HAP-1 (cell line): ENCODE measurements around the gene ADAM12.
"Not testable (repeated sequence)": the region's sequence is repeated elsewhere in the genome, so short reads cannot be mapped to it uniquely, and the experiment has no call there.

Experiments
- DNase-seq, 2 experiments: peaks; one replicate each; pipeline ENCODE4 v3.0.0-alpha.2; 2016 to 2020; ENCODE audit warnings: low spot score in 2 of 2
- H3K27me3 ChIP-seq: fragments of 250-450 bp; sonication (Bioruptor Pico); 2 replicates; pipeline ENCODE4 v1.5.1; 2020; ENCODE audit warnings: low read depth, mild to moderate bottlenecking, moderate library complexity
- H3K36me3 ChIP-seq: fragments of 250-450 bp; sonication (Bioruptor Pico); replicated peaks from 2 replicates; pipeline ENCODE4 v1.5.1; 2020; ENCODE audit warnings: mild to moderate bottlenecking
- H3K4me1 ChIP-seq: fragments of 250-450 bp; sonication (Bioruptor Pico); 2 replicates; pipeline ENCODE4 v1.5.1; 2020; ENCODE audit warnings: mild to moderate bottlenecking
- H3K4me3 ChIP-seq: fragments of 250-450 bp; sonication (Bioruptor Pico); 2 replicates; pipeline ENCODE4 v1.5.1; 2020; ENCODE audit warnings: mild to moderate bottlenecking, moderate library complexity
- H3K9me3 ChIP-seq: fragments of 250-450 bp; sonication (Bioruptor Pico); 2 replicates; pipeline ENCODE4 v1.5.1; 2020; ENCODE audit warnings: mild to moderate bottlenecking, moderate library complexity
- in situ Hi-C: fragments of 300-500 bp; cut with MboI; formaldehyde crosslinking; loops from 3 replicates; pipeline ENCODE4 v1.14.3; 2020; ENCODE audit warnings: low sequenced_read_pairs, inconsistent platforms, mixed read lengths

Gene ADAM12

GRCh38 chr10:126060261-126060931 is 327.9 kb downstream of the ADAM12 start:
- H3K36me3 ChIP-seq: no peaks in the 10 kb centered on the region
- no peaks in the 10 kb centered on the region for H3K9me3 ChIP-seq
- no peaks in the 10 kb centered on the region; the same call in 1 of the 2 replicates for H3K4me1 ChIP-seq
- H3K4me3 ChIP-seq: no peak overlapping the region
- DNase-seq: no peak
- no peaks in the 10 kb centered on the region for H3K27me3 ChIP-seq
- in situ Hi-C loops: no loop called here

GRCh38 chr10:126059076-126059826 is 329.0 kb downstream of the ADAM12 start:
- no peak overlapping the region for H3K4me3 ChIP-seq
- no peaks in the 10 kb centered on the region for H3K9me3 ChIP-seq
- in situ Hi-C loops: no loop called here
- H3K27me3 ChIP-seq: no peaks in the 10 kb centered on the region
- no peak for DNase-seq
- H3K36me3 ChIP-seq: no peaks in the 10 kb centered on the region
- no peaks in the 10 kb centered on the region; the same call in 1 of the 2 replicates for H3K4me1 ChIP-seq

GRCh38 chr10:126058507-126058906 is 329.8 kb downstream of the ADAM12 start:
- no peak for DNase-seq
- H3K4me3 ChIP-seq: no peak overlapping the region
- in situ Hi-C loops: no loop called here
- H3K36me3 ChIP-seq: no peaks in the 10 kb centered on the region
- no peaks in the 10 kb centered on the region for H3K27me3 ChIP-seq
- no peaks in the 10 kb centered on the region for H3K9me3 ChIP-seq
- H3K4me1 ChIP-seq: no peaks in the 10 kb centered on the region; the same call in 1 of the 2 replicates

- no peak overlapping the region for H3K4me3 ChIP-seq
- no peak for DNase-seq
- in situ Hi-C loops: no loop called here
- no peaks in the 10 kb centered on the region; the same call in 1 of the 2 replicates for H3K4me1 ChIP-seq
- no peaks in the 10 kb centered on the region for H3K36me3 ChIP-seq
- H3K9me3 ChIP-seq: no peaks in the 10 kb centered on the region
- H3K27me3 ChIP-seq: no peaks in the 10 kb centered on the region
Measured at GRCh38 chr10:126058104-126058503, 330.2 kb downstream of the ADAM12 start.

GRCh38 chr10:126057494-126057893 is 330.8 kb downstream of the ADAM12 start:
- Histone ChIP-seq H3K4me1 (no peaks in the 10 kb centered on the region; the same call in 1 of the 2 replicates), H3K9me3 (no peaks in the 10 kb centered on the region), H3K4me3 (no peak overlapping the region), H3K27me3 (no peaks in the 10 kb centered on the region), H3K36me3 (no peaks in the 10 kb centered on the region)
- in situ Hi-C loops: no loop called here
- DNase-seq: no peak

GRCh38 chr10:126054191-126054590 is 334.1 kb downstream of the ADAM12 start:
- no peak for DNase-seq
- Histone ChIP-seq H3K27me3 (no peaks in the 10 kb centered on the region), H3K9me3 (no peaks in the 10 kb centered on the region), H3K4me1 (no peaks in the 10 kb centered on the region; the same call in 1 of the 2 replicates), H3K36me3 (no peaks in the 10 kb centered on the region), H3K4me3 (no peak overlapping the region)
- in situ Hi-C loops: no loop called here

GRCh38 chr10:126052171-126052570 is 336.1 kb downstream of the ADAM12 start:
- H3K36me3 ChIP-seq: no peaks in the 10 kb centered on the region
- no peaks in the 10 kb centered on the region for H3K4me1 ChIP-seq
- H3K4me3 ChIP-seq: no peak overlapping the region
- in situ Hi-C loops: no loop called here
- H3K9me3 ChIP-seq: no peaks in the 10 kb centered on the region
- H3K27me3 ChIP-seq: no peaks in the 10 kb centered on the region
- DNase-seq: no peak

- Histone ChIP-seq H3K9me3 (no peaks in the 10 kb centered on the region; the same call in 1 of the 2 replicates), H3K27me3 (no peaks in the 10 kb centered on the region), H3K4me3 (no peak overlapping the region), H3K4me1 (peaks cover 14% of the 10 kb centered on the region), H3K36me3 (no peaks in the 10 kb centered on the region)
- DNase-seq: no peak
- in situ Hi-C loops: no loop called here
Measured at GRCh38 chr10:126049759-126050700, 338.2 kb downstream of the ADAM12 start.

- H3K4me1 ChIP-seq: peaks cover 15% of the 10 kb centered on the region
- DNase-seq, in situ Hi-C loops, H3K9me3 ChIP-seq, H3K4me3 ChIP-seq, H3K36me3 ChIP-seq, H3K27me3 ChIP-seq: not testable (repeated sequence)
Measured at GRCh38 chr10:126047749-126048148, 340.5 kb downstream of the ADAM12 start.

- H3K4me3 ChIP-seq: no peak overlapping the region
- no peaks in the 10 kb centered on the region; the same call in 1 of the 2 replicates for H3K9me3 ChIP-seq
- no peaks in the 10 kb centered on the region for H3K36me3 ChIP-seq
- in situ Hi-C loops: no loop called here
- H3K4me1 ChIP-seq: peaks cover 17% of the 10 kb centered on the region
- H3K27me3 ChIP-seq: no peaks in the 10 kb centered on the region
- no peak for DNase-seq
Measured at GRCh38 chr10:126046831-126047230, 341.4 kb downstream of the ADAM12 start.

- no peak overlapping the region for H3K4me3 ChIP-seq
- H3K9me3 ChIP-seq: no peaks in the 10 kb centered on the region; the same call in 1 of the 2 replicates
- H3K36me3 ChIP-seq: no peaks in the 10 kb centered on the region
- H3K4me1 ChIP-seq: peaks cover 17% of the 10 kb centered on the region
- in situ Hi-C loops: no loop called here
- DNase-seq: peak in 1 of 2 experiments; percentile 31
- H3K27me3 ChIP-seq: no peaks in the 10 kb centered on the region
Measured at GRCh38 chr10:126045861-126046260, 342.4 kb downstream of the ADAM12 start.

- Histone ChIP-seq H3K27me3 (no peaks in the 10 kb centered on the region), H3K9me3 (no peaks in the 10 kb centered on the region; the same call in 1 of the 2 replicates), H3K4me1 (peaks cover 17% of the 10 kb centered on the region), H3K4me3 (no peak overlapping the region), H3K36me3 (no peaks in the 10 kb centered on the region)
- in situ Hi-C loops: no loop called here
- no peak for DNase-seq
Measured at GRCh38 chr10:126043389-126043788, 344.9 kb downstream of the ADAM12 start.

- H3K4me1 ChIP-seq: peaks cover 17% of the 10 kb centered on the region
- no peak for DNase-seq
- in situ Hi-C loops: no loop called here
- H3K9me3 ChIP-seq: no peaks in the 10 kb centered on the region; the same call in 1 of the 2 replicates
- no peak overlapping the region for H3K4me3 ChIP-seq
- no peaks in the 10 kb centered on the region for H3K27me3 ChIP-seq
- no peaks in the 10 kb centered on the region for H3K36me3 ChIP-seq
Measured at GRCh38 chr10:126042906-126043305, 345.4 kb downstream of the ADAM12 start.
